Trophoblast cell (in vitro differentiated cells and primary cell): ENCODE results near the gene CYP2U1.
"Not testable (repeated sequence)": the region's sequence is repeated elsewhere in the genome, so short reads cannot be mapped to it uniquely, and the experiment has no call there.

Experiments used
- DNase-seq, 2 donors: peaks; one replicate each; pipeline ENCODE4 v3.0.0-alpha.2; 2016
- H2AFZ ChIP-seq: 2 replicates; pipeline ENCODE4 v1.6.1; 2013; ENCODE audit warnings: low read length, moderate library complexity, mild to moderate bottlenecking; ENCODE audit not compliant: insufficient read depth, poor library complexity
- H2AK5ac ChIP-seq: 2 replicates; pipeline ENCODE4 v1.6.1; 2013; ENCODE audit warnings: mild to moderate bottlenecking, low read length
- H2BK120ac ChIP-seq: 2 replicates; pipeline ENCODE4 v1.6.1; 2013; ENCODE audit warnings: low read length, mild to moderate bottlenecking, moderate library complexity; ENCODE audit not compliant: insufficient read depth, poor library complexity
- H2BK12ac ChIP-seq: 2 replicates; pipeline ENCODE4 v1.6.1; 2013; ENCODE audit warnings: mild to moderate bottlenecking, low read length, moderate library complexity
- H2BK5ac ChIP-seq: 2 replicates; pipeline ENCODE4 v1.6.1; 2013; ENCODE audit warnings: low read length, low read depth, moderate library complexity, mild to moderate bottlenecking; ENCODE audit not compliant: poor library complexity
- H3K14ac ChIP-seq: 2 replicates; pipeline ENCODE4 v1.6.1; 2013; ENCODE audit warnings: mild to moderate bottlenecking, low read length
- H3K18ac ChIP-seq: 2 replicates; pipeline ENCODE4 v1.6.1; 2013; ENCODE audit warnings: mild to moderate bottlenecking, low read length
- H3K23ac ChIP-seq: 2 replicates; pipeline ENCODE4 v1.6.1; 2013; ENCODE audit warnings: low read length
- H3K27ac ChIP-seq: 2 replicates; pipeline ENCODE4 v1.5.1; 2013; ENCODE audit warnings: low read depth, mild to moderate bottlenecking, inconsistent platforms, low read length, moderate library complexity
- H3K27me3 ChIP-seq: 2 replicates; pipeline ENCODE4 v1.6.1; 2013; ENCODE audit warnings: inconsistent platforms, mild to moderate bottlenecking, low read length, moderate library complexity; ENCODE audit not compliant: insufficient read depth
- H3K36me3 ChIP-seq, 2 experiments: 1 replicate in 1 of 2; 2 replicates in 1 of 2; pipeline ENCODE4 v1.6.1; 2013; ENCODE audit warnings: low read length in 2 of 2, mild to moderate bottlenecking in 2 of 2, moderate library complexity in 1 of 2; ENCODE audit not compliant: insufficient read depth in 2 of 2, control insufficient read depth in 1 of 2
- H3K4ac ChIP-seq: 2 replicates; pipeline ENCODE4 v1.6.1; 2013; ENCODE audit warnings: low read depth, mild to moderate bottlenecking, low read length, moderate library complexity
- H3K4me1 ChIP-seq, 2 experiments: 1 replicate in 1 of 2; 2 replicates in 1 of 2; pipeline ENCODE4 v1.6.1; 2013; ENCODE audit warnings: low read length in 2 of 2, mild to moderate bottlenecking in 2 of 2, moderate library complexity in 1 of 2; ENCODE audit not compliant: insufficient read depth in 2 of 2, control insufficient read depth in 1 of 2
- H3K4me2 ChIP-seq: 2 replicates; pipeline ENCODE4 v1.6.1; 2013; ENCODE audit warnings: inconsistent platforms, mild to moderate bottlenecking, low read length, moderate library complexity
- H3K4me3 ChIP-seq: 2 replicates; pipeline ENCODE4 v1.5.1; 2013; ENCODE audit warnings: mild to moderate bottlenecking, low read depth, low read length, inconsistent platforms
- H3K79me1 ChIP-seq: one replicate; pipeline ENCODE4 v1.6.1; 2013; ENCODE audit warnings: low read length
- H3K79me2 ChIP-seq: 2 replicates; pipeline ENCODE4 v1.6.1; 2013; ENCODE audit warnings: low read length, mild to moderate bottlenecking; ENCODE audit not compliant: control insufficient read depth, insufficient read depth, poor library complexity
- H3K9ac ChIP-seq: 2 replicates; pipeline ENCODE4 v1.6.1; 2013; ENCODE audit warnings: mild to moderate bottlenecking, low read length
- H3K9me3 ChIP-seq: 2 replicates; pipeline ENCODE4 v1.6.1; 2013; ENCODE audit warnings: low read depth, mild to moderate bottlenecking, control low read depth, inconsistent platforms, low read length; ENCODE audit not compliant: insufficient read depth
- H4K12ac ChIP-seq: 2 replicates; pipeline ENCODE4 v1.6.1; 2013; ENCODE audit warnings: low read depth, mild to moderate bottlenecking, low read length, moderate library complexity
- H4K8ac ChIP-seq: 2 replicates; pipeline ENCODE4 v1.6.1; 2013; ENCODE audit warnings: low read depth, mild to moderate bottlenecking, low read length, moderate library complexity
- H4K91ac ChIP-seq: one replicate; pipeline ENCODE4 v1.6.1; 2013; ENCODE audit warnings: low read depth, mild to moderate bottlenecking, low read length, moderate library complexity
- WGBS: extraction: QIAGEN DNeasy Blood & Tissue Kit; methylation state at CpG from one replicate; pipeline ENCODE4 v1.1.7; 2013; ENCODE audit warnings: missing lambda C conversion rate; ENCODE audit not compliant: insufficient read length, insufficient coverage; ENCODE audit errors: extremely low coverage; 5-methylcytosine and 5-hydroxymethylcytosine counted together

Gene CYP2U1

DNA sequence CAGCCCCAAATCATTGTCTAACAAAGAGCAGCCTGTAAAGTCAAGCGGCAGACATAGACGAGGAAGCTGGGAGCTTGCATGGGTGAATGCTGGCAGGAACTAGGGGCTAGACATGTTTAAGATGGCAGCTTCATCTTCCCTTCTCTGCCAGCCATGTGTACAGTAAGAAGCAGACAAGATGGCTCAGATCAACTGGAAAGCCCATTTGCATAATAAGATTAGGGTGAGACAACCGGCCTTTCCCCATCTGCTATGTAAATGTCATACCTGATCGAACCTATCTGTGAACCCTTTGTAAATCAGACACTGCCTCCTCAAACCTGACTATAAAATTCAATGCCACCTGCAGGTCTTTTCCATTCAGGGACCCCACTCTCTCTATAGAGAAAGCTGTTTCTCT is 35.6 kb downstream of the CYP2U1 start:
- H3K23ac ChIP-seq = no peak overlapping the region
- no peak overlapping the region for H2BK5ac ChIP-seq
- H3K4me1 ChIP-seq = no peaks in the 10 kb centered on the region
- H3K9ac ChIP-seq = no peak overlapping the region
- no peak overlapping the region for H4K12ac ChIP-seq
- no peaks in the 10 kb centered on the region for H3K79me1 ChIP-seq
- no peak overlapping the region for H3K14ac ChIP-seq
- no peak overlapping the region for H3K18ac ChIP-seq
- no peak overlapping the region for H3K4ac ChIP-seq
- no peak overlapping the region for H2BK120ac ChIP-seq
- H3K9me3 ChIP-seq = no peaks in the 10 kb centered on the region
- no peaks in the 10 kb centered on the region for H3K79me2 ChIP-seq
- H3K27ac ChIP-seq = no peak overlapping the region
- WGBS = no CpG with 5 or more reads among the region's 4 CpGs
- no peak overlapping the region for H2AK5ac ChIP-seq
- H2BK12ac ChIP-seq = no peak overlapping the region
- no peak overlapping the region for H4K91ac ChIP-seq
- H3K4me2 ChIP-seq = no peak overlapping the region
- DNase-seq = no peak
- H3K4me3 ChIP-seq = no peak overlapping the region
- H2AFZ ChIP-seq = no peak overlapping the region
- H3K27me3 ChIP-seq = no peaks in the 10 kb centered on the region
- no peak overlapping the region for H4K8ac ChIP-seq
- no peaks in the 10 kb centered on the region for H3K36me3 ChIP-seq

DNA sequence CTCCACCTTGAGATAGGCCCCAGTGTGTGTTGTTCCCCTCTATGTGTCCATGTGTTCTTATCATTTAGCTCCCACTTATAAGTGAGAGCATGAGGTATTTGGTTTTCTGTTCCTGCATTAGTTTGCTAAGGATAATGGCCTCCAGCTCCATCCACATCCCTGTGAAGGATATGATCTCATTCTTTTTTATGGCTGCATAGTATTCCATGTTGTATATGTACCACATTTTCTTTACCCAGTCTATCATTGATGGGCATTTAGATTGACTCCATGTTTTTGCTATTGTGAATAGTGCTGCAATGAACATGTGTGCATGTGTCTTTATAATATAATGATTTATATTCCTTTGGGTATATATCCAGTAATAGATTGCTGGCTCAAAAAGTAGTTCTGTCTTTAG is 36.2 kb downstream of the CYP2U1 start:
- H3K27ac ChIP-seq, H2AFZ ChIP-seq, H2BK5ac ChIP-seq, H3K23ac ChIP-seq, H3K9ac ChIP-seq, H3K9me3 ChIP-seq, H2BK12ac ChIP-seq, H2BK120ac ChIP-seq, H3K4me3 ChIP-seq, H3K18ac ChIP-seq, H2AK5ac ChIP-seq, DNase-seq, H3K27me3 ChIP-seq, H3K4ac ChIP-seq, H4K8ac ChIP-seq, H4K91ac ChIP-seq, H3K79me2 ChIP-seq, H3K36me3 ChIP-seq, H4K12ac ChIP-seq, H3K79me1 ChIP-seq, H3K4me2 ChIP-seq, H3K4me1 ChIP-seq, H3K14ac ChIP-seq: not testable (repeated sequence)

DNA sequence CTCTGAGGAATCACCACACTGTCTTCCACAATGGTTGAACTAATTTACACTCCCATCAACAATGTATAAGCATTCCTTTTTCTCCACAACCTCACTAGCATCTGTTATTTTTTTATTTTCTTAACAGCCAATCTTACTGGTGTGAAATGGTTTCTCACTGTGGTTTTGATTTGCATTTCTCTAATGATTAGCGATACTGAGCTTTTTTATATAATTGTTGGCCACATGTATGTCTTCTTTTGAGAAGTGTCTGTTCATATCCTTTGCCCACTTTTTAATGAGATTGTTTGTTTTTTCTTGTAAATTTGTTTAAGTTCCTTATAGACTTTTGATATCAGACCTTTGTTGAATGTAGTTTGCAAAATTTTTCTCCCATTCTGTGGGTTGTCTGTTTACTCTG is 36.6 kb downstream of the CYP2U1 start:
- H2BK5ac ChIP-seq, H3K4me2 ChIP-seq, H3K79me2 ChIP-seq, H2BK120ac ChIP-seq, H3K27ac ChIP-seq, H3K18ac ChIP-seq, H3K4ac ChIP-seq, DNase-seq, H3K4me1 ChIP-seq, H2AFZ ChIP-seq, H2AK5ac ChIP-seq, H4K12ac ChIP-seq, H3K36me3 ChIP-seq, H2BK12ac ChIP-seq, H3K4me3 ChIP-seq, H3K14ac ChIP-seq, H3K27me3 ChIP-seq, H3K23ac ChIP-seq, H3K9me3 ChIP-seq, H4K91ac ChIP-seq, H3K9ac ChIP-seq, H4K8ac ChIP-seq, H3K79me1 ChIP-seq: not testable (repeated sequence)
- WGBS = no CpG with 5 or more reads among the region's 1 CpG

DNA sequence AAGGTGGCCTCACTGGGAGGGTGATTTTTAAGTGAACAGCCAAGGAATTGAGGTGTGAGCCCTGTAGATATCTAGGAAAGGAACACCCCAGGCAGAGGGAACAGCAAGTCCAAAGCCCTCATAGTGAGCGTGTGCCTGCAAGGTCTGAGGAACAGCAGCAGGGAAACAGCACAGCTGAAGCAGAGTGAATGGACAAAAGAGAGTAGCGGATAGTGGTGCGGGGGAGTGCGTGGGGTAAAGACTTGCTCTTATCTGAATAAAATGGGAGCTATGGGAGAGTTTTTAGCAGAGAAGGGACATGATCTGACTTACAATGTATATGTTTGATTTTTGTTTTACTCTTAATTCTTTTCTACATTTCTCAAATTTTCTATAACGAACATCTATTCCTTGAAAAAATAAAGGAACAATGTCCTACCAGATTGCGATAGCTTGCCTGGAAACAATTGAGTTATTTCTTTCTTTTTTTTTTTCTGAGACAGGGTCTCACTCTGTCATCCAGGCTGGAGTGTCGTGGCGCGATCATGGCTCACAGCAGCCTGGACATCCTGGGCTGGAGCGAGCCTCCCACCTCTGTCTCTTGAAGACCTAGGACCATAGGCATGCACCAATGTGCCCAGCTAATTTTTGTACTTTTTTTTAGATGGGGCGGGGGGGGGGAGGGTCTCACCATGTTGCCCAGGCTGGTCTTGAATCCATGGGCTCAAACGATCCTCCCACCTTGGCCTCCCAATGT is 38.9 kb downstream of the CYP2U1 start:
- Histone ChIP-seq H2BK120ac (no peak overlapping the region), H3K9me3 (no peaks in the 10 kb centered on the region), H3K4me2 (no peak overlapping the region), H3K14ac (no peak overlapping the region), H4K91ac (no peak overlapping the region), H4K12ac (no peak overlapping the region), H3K27me3 (no peaks in the 10 kb centered on the region), H3K4me3 (no peak overlapping the region), H3K18ac (no peak overlapping the region), H3K79me2 (no peaks in the 10 kb centered on the region), H3K23ac (no peak overlapping the region), H3K4ac (no peak overlapping the region), H2AFZ (no peak overlapping the region), H3K27ac (no peak overlapping the region), H3K9ac (no peak overlapping the region), H2BK5ac (no peak overlapping the region), H2BK12ac (no peak overlapping the region), H3K36me3 (no peaks in the 10 kb centered on the region), H4K8ac (no peak overlapping the region), H3K79me1 (no peaks in the 10 kb centered on the region), H3K4me1 (no peaks in the 10 kb centered on the region), H2AK5ac (no peak overlapping the region)
- no peak for DNase-seq
- WGBS = no CpG with 5 or more reads among the region's 12 CpGs
